ENCODE data around the gene A2ML1.
A peak's percentile ranks its signal among the peaks of the same experiment; 100 is the strongest.
"Not testable (repeated sequence)": the region's sequence is repeated elsewhere in the genome, so short reads cannot be mapped to it uniquely, and the experiment has no call there.

A2ML1 gene

GRCh38 chr12:8841778-8842177, 19.4 kb downstream of the A2ML1 start:
- Mint-ChIP-seq H3K4me1 (no peaks in the 10 kb centered on the region), H3K36me3 (ENCODE audit: insufficient read depth) (no peaks in the 10 kb centered on the region), H3K27ac (ENCODE audit: low read depth) (no peak overlapping the region), H3K27me3 (peaks cover 49% of the 10 kb centered on the region), H3K4me3 (no peak overlapping the region), H3K9me3 (no peaks in the 10 kb centered on the region)
- DNase-seq (ENCODE audit: low spot score in 2 of 2) (no peak), ATAC-seq (replicated peaks; ENCODE audit: extremely low read depth, poor library complexity, severe bottlenecking) (no peak)

GRCh38 chr12:8844665-8845064, 22.2 kb downstream of the A2ML1 start:
- Mint-ChIP-seq H3K9me3 (no peaks in the 10 kb centered on the region), H3K4me3 (no peak overlapping the region), H3K4me1 (no peaks in the 10 kb centered on the region), H3K27me3 (peaks cover 40% of the 10 kb centered on the region), H3K27ac (ENCODE audit: low read depth) (no peak overlapping the region), H3K36me3 (ENCODE audit: insufficient read depth) (no peaks in the 10 kb centered on the region)
- DNase-seq (ENCODE audit: low spot score in 2 of 2) = no peak
- ATAC-seq (replicated peaks; ENCODE audit: extremely low read depth, poor library complexity, severe bottlenecking) = no peak

GRCh38 chr12:8846305-8846704, 23.9 kb downstream of the A2ML1 start:
- Mint-ChIP-seq H3K27ac (ENCODE audit: low read depth) (no peak overlapping the region), H3K4me3 (no peak overlapping the region), H3K9me3 (no peaks in the 10 kb centered on the region), H3K4me1 (no peaks in the 10 kb centered on the region), H3K27me3 (peaks cover 40% of the 10 kb centered on the region), H3K36me3 (ENCODE audit: insufficient read depth) (no peaks in the 10 kb centered on the region)
- no peak for DNase-seq (ENCODE audit: low spot score in 2 of 2)
- ATAC-seq (replicated peaks; ENCODE audit: extremely low read depth, poor library complexity, severe bottlenecking) = no peak

- no peak for ATAC-seq (replicated peaks; ENCODE audit: extremely low read depth, poor library complexity, severe bottlenecking)
- no peaks in the 10 kb centered on the region for H3K9me3 Mint-ChIP-seq
- H3K27ac Mint-ChIP-seq (ENCODE audit: low read depth) = no peak overlapping the region
- peaks cover 31% of the 10 kb centered on the region for H3K27me3 Mint-ChIP-seq
- H3K4me1 Mint-ChIP-seq = no peaks in the 10 kb centered on the region
- DNase-seq (ENCODE audit: low spot score in 2 of 2) = no peak
- H3K4me3 Mint-ChIP-seq = no peak overlapping the region
- H3K36me3 Mint-ChIP-seq (ENCODE audit: insufficient read depth) = no peaks in the 10 kb centered on the region
These were observed 25.0 kb downstream of the A2ML1 start for GRCh38 chr12:8847435-8847834.

- H3K9me3 Mint-ChIP-seq = no peaks in the 10 kb centered on the region
- ATAC-seq (replicated peaks; ENCODE audit: extremely low read depth, poor library complexity, severe bottlenecking) (no peak), DNase-seq (ENCODE audit: low spot score in 2 of 2) (no peak)
- H3K4me3 Mint-ChIP-seq = no peak overlapping the region
- no peaks in the 10 kb centered on the region for H3K36me3 Mint-ChIP-seq (ENCODE audit: insufficient read depth)
- no peak overlapping the region for H3K27ac Mint-ChIP-seq (ENCODE audit: low read depth)
- no peaks in the 10 kb centered on the region for H3K4me1 Mint-ChIP-seq
- peaks cover 12% of the 10 kb centered on the region for H3K27me3 Mint-ChIP-seq
These were observed 27.5 kb downstream of the A2ML1 start for GRCh38 chr12:8849876-8850275.

- no peaks in the 10 kb centered on the region for H3K4me1 Mint-ChIP-seq
- DNase-seq (ENCODE audit: low spot score in 2 of 2) (no peak), ATAC-seq (replicated peaks; ENCODE audit: extremely low read depth, poor library complexity, severe bottlenecking) (no peak)
- no peak overlapping the region for H3K27ac Mint-ChIP-seq (ENCODE audit: low read depth)
- H3K4me3 Mint-ChIP-seq = no peak overlapping the region
- H3K27me3 Mint-ChIP-seq = peaks cover 9% of the 10 kb centered on the region
- H3K9me3 Mint-ChIP-seq = no peaks in the 10 kb centered on the region
- H3K36me3 Mint-ChIP-seq (ENCODE audit: insufficient read depth) = no peaks in the 10 kb centered on the region
These were observed 29.7 kb downstream of the A2ML1 start for GRCh38 chr12:8852119-8852518.

- Mint-ChIP-seq H3K27ac (ENCODE audit: low read depth) (no peak overlapping the region), H3K4me1 (no peaks in the 10 kb centered on the region), H3K9me3 (no peaks in the 10 kb centered on the region), H3K4me3 (no peak overlapping the region), H3K36me3 (ENCODE audit: insufficient read depth) (no peaks in the 10 kb centered on the region), H3K27me3 (no peaks in the 10 kb centered on the region)
- ATAC-seq (replicated peaks; ENCODE audit: extremely low read depth, poor library complexity, severe bottlenecking) (no peak), DNase-seq (ENCODE audit: low spot score in 2 of 2) (no peak)
These were observed 33.5 kb downstream of the A2ML1 start for GRCh38 chr12:8855891-8856290.

- not testable (repeated sequence) for H3K9me3 Mint-ChIP-seq; DNase-seq (ENCODE audit: low spot score in 2 of 2); H3K27ac Mint-ChIP-seq (ENCODE audit: low read depth); H3K4me1 Mint-ChIP-seq; H3K4me3 Mint-ChIP-seq; H3K27me3 Mint-ChIP-seq; ATAC-seq (replicated peaks; ENCODE audit: extremely low read depth, poor library complexity, severe bottlenecking); H3K36me3 Mint-ChIP-seq (ENCODE audit: insufficient read depth)
These were observed 37.0 kb downstream of the A2ML1 start for GRCh38 chr12:8859448-8859847.

- no peak overlapping the region for H3K4me3 Mint-ChIP-seq
- H3K4me1 Mint-ChIP-seq = no peaks in the 10 kb centered on the region
- DNase-seq (ENCODE audit: low spot score in 2 of 2) (no peak), ATAC-seq (replicated peaks; ENCODE audit: extremely low read depth, poor library complexity, severe bottlenecking) (no peak)
- no peaks in the 10 kb centered on the region for H3K9me3 Mint-ChIP-seq
- H3K27ac Mint-ChIP-seq (ENCODE audit: low read depth) = no peak overlapping the region
- H3K27me3 Mint-ChIP-seq = no peaks in the 10 kb centered on the region
- no peaks in the 10 kb centered on the region for H3K36me3 Mint-ChIP-seq (ENCODE audit: insufficient read depth)
These were observed 37.9 kb downstream of the A2ML1 start for GRCh38 chr12:8860165-8860961.

- DNase-seq (ENCODE audit: low spot score in 2 of 2) (no peak), ATAC-seq (replicated peaks; ENCODE audit: extremely low read depth, poor library complexity, severe bottlenecking) (no peak)
- Mint-ChIP-seq H3K4me3 (no peak overlapping the region), H3K36me3 (ENCODE audit: insufficient read depth) (no peaks in the 10 kb centered on the region), H3K9me3 (no peaks in the 10 kb centered on the region), H3K27ac (ENCODE audit: low read depth) (no peak overlapping the region), H3K4me1 (no peaks in the 10 kb centered on the region), H3K27me3 (no peaks in the 10 kb centered on the region)
These were observed 44.0 kb downstream of the A2ML1 start for GRCh38 chr12:8866429-8866828.

GRCh38 chr12:8867009-8867408, 44.6 kb downstream of the A2ML1 start:
- Mint-ChIP-seq H3K4me3 (no peak overlapping the region), H3K27me3 (no peaks in the 10 kb centered on the region), H3K9me3 (no peaks in the 10 kb centered on the region), H3K4me1 (no peaks in the 10 kb centered on the region), H3K36me3 (ENCODE audit: insufficient read depth) (no peaks in the 10 kb centered on the region), H3K27ac (ENCODE audit: low read depth) (no peak overlapping the region)
- DNase-seq (ENCODE audit: low spot score in 2 of 2) (no peak), ATAC-seq (replicated peaks; ENCODE audit: extremely low read depth, poor library complexity, severe bottlenecking) (no peak)

GRCh38 chr12:8867786-8868185, 45.4 kb downstream of the A2ML1 start:
- Mint-ChIP-seq H3K4me1 (no peaks in the 10 kb centered on the region), H3K4me3 (no peak overlapping the region), H3K9me3 (no peaks in the 10 kb centered on the region), H3K36me3 (ENCODE audit: insufficient read depth) (no peaks in the 10 kb centered on the region), H3K27me3 (no peaks in the 10 kb centered on the region), H3K27ac (ENCODE audit: low read depth) (no peak overlapping the region)
- no peak for DNase-seq (ENCODE audit: low spot score in 2 of 2)
- no peak for ATAC-seq (replicated peaks; ENCODE audit: extremely low read depth, poor library complexity, severe bottlenecking)

GRCh38 chr12:8870586-8870985, 48.2 kb downstream of the A2ML1 start:
- Mint-ChIP-seq H3K9me3 (no peaks in the 10 kb centered on the region), H3K4me1 (no peaks in the 10 kb centered on the region), H3K36me3 (ENCODE audit: insufficient read depth) (no peaks in the 10 kb centered on the region), H3K27me3 (no peaks in the 10 kb centered on the region), H3K27ac (ENCODE audit: low read depth) (peak overlapping the region; percentile 29), H3K4me3 (no peak overlapping the region)
- no peak for DNase-seq (ENCODE audit: low spot score in 2 of 2)
- ATAC-seq (replicated peaks; ENCODE audit: extremely low read depth, poor library complexity, severe bottlenecking) = no peak
